T-helper 2 cell treated with Interferon-gamma antibody and Interleukin-4, amounts not matched to agents 5 μg/mL and 100 μg/mL, for 36 hours (primary cell): ENCODE data around the gene ASMTL.
A peak's percentile ranks its signal among the peaks of the same experiment; 100 is the strongest.
"Not testable (repeated sequence)": the region's sequence is repeated elsewhere in the genome, so short reads cannot be mapped to it uniquely, and the experiment has no call there.

Experiments used
- DNase-seq: peaks from one replicate; pipeline ENCODE4 v3.0.0; 2021; ENCODE audit warnings: low spot score
- H3K27ac Mint-ChIP-seq: one replicate; pipeline ENCODE4 v1.8.0; 2021; ENCODE audit warnings: mild to moderate bottlenecking, mixed read lengths
- H3K27me3 Mint-ChIP-seq: one replicate; pipeline ENCODE4 v1.8.0; 2021; ENCODE audit warnings: low read depth, mixed read lengths
- H3K36me3 Mint-ChIP-seq: one replicate; pipeline ENCODE4 v1.8.0; 2021; ENCODE audit warnings: low read depth, mixed read lengths
- H3K4me1 Mint-ChIP-seq: one replicate; pipeline ENCODE4 v1.8.0; 2021; ENCODE audit warnings: low read depth, mixed read lengths
- H3K4me3 Mint-ChIP-seq: one replicate; pipeline ENCODE4 v1.8.0; 2022; ENCODE audit warnings: mild to moderate bottlenecking, moderate library complexity, mixed read lengths
- H3K9me3 Mint-ChIP-seq: one replicate; pipeline ENCODE4 v1.8.0; 2021; ENCODE audit warnings: mixed read lengths

Gene ASMTL

GRCh38 chrX:1487401-1487800, 34.7 kb upstream of the ASMTL start:
- Mint-ChIP-seq H3K36me3 (peaks cover 80% of the 10 kb centered on the region), H3K4me1 (peaks cover 36% of the 10 kb centered on the region)
- no peak for DNase-seq

GRCh38 chrX:1486749-1487361, 34.1 kb upstream of the ASMTL start:
- H3K9me3 Mint-ChIP-seq, result peaks cover 22% of the 10 kb centered on the region

More at GRCh38 chrX:1487401-1487800, 34.7 kb upstream of the ASMTL start:
- peaks cover 2% of the 10 kb centered on the region for H3K27me3 Mint-ChIP-seq
- peak overlapping the region; percentile 65 for H3K27ac Mint-ChIP-seq
- peaks cover 24% of the 10 kb centered on the region for H3K9me3 Mint-ChIP-seq
- no peak overlapping the region for H3K4me3 Mint-ChIP-seq

GRCh38 chrX:1486177-1486576, 33.5 kb upstream of the ASMTL start:
- Mint-ChIP-seq H3K27me3 (no peaks in the 10 kb centered on the region), H3K27ac (no peak overlapping the region), H3K4me1 (peaks cover 40% of the 10 kb centered on the region), H3K9me3 (peaks cover 15% of the 10 kb centered on the region), H3K4me3 (no peak overlapping the region), H3K36me3 (peaks cover 74% of the 10 kb centered on the region)
- DNase-seq, result no peak

More at GRCh38 chrX:1486749-1487361, 34.1 kb upstream of the ASMTL start:
- Mint-ChIP-seq H3K27me3 (peaks cover under 1% of the 10 kb centered on the region), H3K4me3 (no peak overlapping the region), H3K4me1 (peaks cover 38% of the 10 kb centered on the region), H3K36me3 (peaks cover 79% of the 10 kb centered on the region), H3K27ac (peak overlapping the region; percentile 65)
- no peak for DNase-seq

GRCh38 chrX:1485033-1485432, 32.3 kb upstream of the ASMTL start:
- no peaks in the 10 kb centered on the region for H3K27me3 Mint-ChIP-seq
- peaks cover 73% of the 10 kb centered on the region for H3K36me3 Mint-ChIP-seq
- no peak overlapping the region for H3K27ac Mint-ChIP-seq
- peaks cover 14% of the 10 kb centered on the region for H3K9me3 Mint-ChIP-seq
- H3K4me1 Mint-ChIP-seq, result peaks cover 47% of the 10 kb centered on the region
- no peak for DNase-seq
- H3K4me3 Mint-ChIP-seq, result no peak overlapping the region

- Mint-ChIP-seq H3K27me3 (no peaks in the 10 kb centered on the region), H3K4me1 (peaks cover 51% of the 10 kb centered on the region), H3K4me3 (no peak overlapping the region), H3K27ac (peak overlapping the region; percentile 68), H3K9me3 (peaks cover 16% of the 10 kb centered on the region), H3K36me3 (peaks cover 77% of the 10 kb centered on the region)
- DNase-seq, result no peak
These were observed 31.9 kb upstream of the ASMTL start for GRCh38 chrX:1484638-1485019.

GRCh38 chrX:1483843-1484637, 31.3 kb upstream of the ASMTL start:
- Mint-ChIP-seq H3K9me3 (peaks cover 18% of the 10 kb centered on the region), H3K27ac (peak overlapping the region; percentile 83), H3K4me3 (peak overlapping the region; percentile 52), H3K36me3 (peaks cover 77% of the 10 kb centered on the region), H3K27me3 (no peaks in the 10 kb centered on the region), H3K4me1 (peaks cover 57% of the 10 kb centered on the region)
- DNase-seq, result no peak

- DNase-seq, H3K27me3 Mint-ChIP-seq: not testable (repeated sequence)
- Mint-ChIP-seq H3K27ac (peak overlapping the region; percentile 98), H3K4me1 (peaks cover 68% of the 10 kb centered on the region), H3K9me3 (peaks cover 12% of the 10 kb centered on the region), H3K36me3 (peaks cover 75% of the 10 kb centered on the region), H3K4me3 (peak overlapping the region; percentile 83)
These were observed 29.8 kb upstream of the ASMTL start for GRCh38 chrX:1482530-1482928.

GRCh38 chrX:1481636-1482529, 29.2 kb upstream of the ASMTL start:
- peaks cover 16% of the 10 kb centered on the region for H3K9me3 Mint-ChIP-seq
- peak overlapping the region; percentile 98 for H3K27ac Mint-ChIP-seq
- peak overlapping the region; percentile 83 for H3K4me3 Mint-ChIP-seq
- H3K36me3 Mint-ChIP-seq, result peaks cover 75% of the 10 kb centered on the region
- DNase-seq, result peak; percentile 84
- no peaks in the 10 kb centered on the region for H3K27me3 Mint-ChIP-seq
- H3K4me1 Mint-ChIP-seq, result peaks cover 68% of the 10 kb centered on the region

- Mint-ChIP-seq H3K4me3 (peak overlapping the region; percentile 13), H3K27ac (peak overlapping the region; percentile 98), H3K27me3 (no peaks in the 10 kb centered on the region), H3K4me1 (peaks cover 73% of the 10 kb centered on the region), H3K36me3 (peaks cover 72% of the 10 kb centered on the region), H3K9me3 (peaks cover 13% of the 10 kb centered on the region)
- DNase-seq, result peak; percentile 2
These were observed 27.5 kb upstream of the ASMTL start for GRCh38 chrX:1480082-1480785.

GRCh38 chrX:1477801-1478458, 25.2 kb upstream of the ASMTL start:
- DNase-seq, result peak; percentile 5
- H3K4me1 Mint-ChIP-seq, result peaks cover 77% of the 10 kb centered on the region
- no peaks in the 10 kb centered on the region for H3K27me3 Mint-ChIP-seq
- peaks cover 33% of the 10 kb centered on the region for H3K9me3 Mint-ChIP-seq
- H3K4me3 Mint-ChIP-seq, result peak overlapping the region; percentile 25
- H3K27ac Mint-ChIP-seq, result peak overlapping the region; percentile 73
- H3K36me3 Mint-ChIP-seq, result peaks cover 74% of the 10 kb centered on the region

GRCh38 chrX:1477229-1477628, 24.5 kb upstream of the ASMTL start:
- Mint-ChIP-seq H3K4me1 (peaks cover 73% of the 10 kb centered on the region), H3K36me3 (peaks cover 74% of the 10 kb centered on the region), H3K27ac (peak overlapping the region; percentile 73), H3K4me3 (no peak overlapping the region), H3K9me3 (peaks cover 39% of the 10 kb centered on the region), H3K27me3 (no peaks in the 10 kb centered on the region)
- no peak for DNase-seq

GRCh38 chrX:1476682-1477081, 24.0 kb upstream of the ASMTL start:
- Mint-ChIP-seq H3K9me3 (peaks cover 43% of the 10 kb centered on the region), H3K36me3 (peaks cover 78% of the 10 kb centered on the region), H3K27me3 (no peaks in the 10 kb centered on the region), H3K4me3 (no peak overlapping the region), H3K4me1 (peaks cover 73% of the 10 kb centered on the region), H3K27ac (no peak overlapping the region)
- no peak for DNase-seq

GRCh38 chrX:1475881-1476280, 23.2 kb upstream of the ASMTL start:
- peaks cover 82% of the 10 kb centered on the region for H3K36me3 Mint-ChIP-seq
- H3K4me3 Mint-ChIP-seq, result no peak overlapping the region
- peaks cover 43% of the 10 kb centered on the region for H3K9me3 Mint-ChIP-seq
- peak; percentile 2 for DNase-seq
- H3K27ac Mint-ChIP-seq, result no peak overlapping the region
- H3K4me1 Mint-ChIP-seq, result peaks cover 76% of the 10 kb centered on the region
- H3K27me3 Mint-ChIP-seq, result no peaks in the 10 kb centered on the region
